HG02571 (cell line): ENCODE measurements around the gene TFPI.

Experiments
- ATAC-seq: cut with Tn5 transposase; IDR thresholded peaks from one replicate; pipeline ENCODE4 v1.9.1; 2021; ENCODE audit warnings: mild to moderate bottlenecking, moderate library complexity; ENCODE audit not compliant: unreplicated experiment

The TFPI gene

DNA sequence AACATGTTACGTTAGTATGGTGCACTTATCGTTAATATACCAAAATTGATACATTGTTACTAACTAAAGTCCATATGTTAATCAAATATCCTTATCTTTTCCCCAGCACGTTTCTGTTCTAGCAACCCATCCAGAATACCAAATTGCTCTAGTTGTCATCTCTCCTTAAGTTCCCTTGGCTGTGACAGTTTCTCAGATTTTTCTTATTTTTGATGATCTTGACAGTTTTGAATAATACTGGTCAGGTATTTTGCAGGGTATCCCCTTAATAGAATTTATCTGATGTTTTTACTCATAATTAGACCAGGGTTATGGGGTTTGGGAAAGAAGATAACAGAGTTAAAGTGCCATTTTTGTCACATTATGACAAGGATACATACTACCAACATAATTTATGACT, 47.8 kb downstream of the TFPI start:
- no peak for ATAC-seq

- no peak for ATAC-seq
These were observed 49.1 kb downstream of the TFPI start for GRCh38 chr2:187505065-187505672.

DNA sequence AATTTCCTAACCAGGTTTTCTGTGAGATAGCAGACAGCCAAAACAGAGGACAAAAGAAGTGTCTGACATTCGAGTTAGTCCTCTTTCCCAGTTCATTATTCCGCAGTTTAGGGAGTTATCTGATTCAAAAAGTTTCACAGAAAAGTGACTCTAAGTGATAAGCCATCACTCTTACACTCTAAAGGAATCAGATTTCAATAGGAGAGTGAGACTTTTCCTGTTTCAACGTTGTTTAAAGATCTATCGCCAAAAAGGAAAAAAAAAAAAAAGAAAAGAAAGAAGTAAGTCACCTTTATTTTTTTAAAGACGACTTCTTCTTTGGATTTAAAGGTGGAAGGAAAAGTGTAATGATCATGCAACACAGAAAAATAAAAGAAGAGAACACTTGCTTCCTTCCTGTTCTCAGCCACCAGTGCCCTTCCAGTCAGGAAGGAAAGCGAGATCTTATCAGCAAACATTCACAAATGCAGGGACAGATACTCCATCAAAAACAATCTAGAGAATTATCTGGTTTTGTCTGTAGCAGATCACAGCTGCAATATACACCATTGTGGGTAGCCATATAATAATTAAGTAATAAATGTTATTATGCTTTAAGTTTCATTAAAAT, 49.8 kb downstream of the TFPI start:
- ATAC-seq, result no peak

DNA sequence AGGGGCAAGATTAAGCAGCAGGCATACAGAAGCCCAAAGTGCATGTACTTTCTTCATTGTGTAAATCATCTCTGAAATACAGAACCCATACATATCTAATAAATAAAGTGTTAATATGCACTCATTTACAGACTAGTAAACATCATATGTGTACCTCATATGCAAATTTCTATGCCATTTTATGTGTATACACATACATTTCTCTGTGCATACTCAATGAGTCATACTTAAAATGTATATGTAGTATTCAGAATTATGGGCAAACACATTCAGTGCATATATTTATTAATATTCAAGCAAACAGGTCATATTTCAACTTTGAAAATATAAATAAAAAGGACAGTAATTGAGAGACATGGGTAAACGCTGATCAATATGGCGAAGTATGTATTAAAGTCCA, 50.5 kb downstream of the TFPI start:
- ATAC-seq, result no peak

DNA sequence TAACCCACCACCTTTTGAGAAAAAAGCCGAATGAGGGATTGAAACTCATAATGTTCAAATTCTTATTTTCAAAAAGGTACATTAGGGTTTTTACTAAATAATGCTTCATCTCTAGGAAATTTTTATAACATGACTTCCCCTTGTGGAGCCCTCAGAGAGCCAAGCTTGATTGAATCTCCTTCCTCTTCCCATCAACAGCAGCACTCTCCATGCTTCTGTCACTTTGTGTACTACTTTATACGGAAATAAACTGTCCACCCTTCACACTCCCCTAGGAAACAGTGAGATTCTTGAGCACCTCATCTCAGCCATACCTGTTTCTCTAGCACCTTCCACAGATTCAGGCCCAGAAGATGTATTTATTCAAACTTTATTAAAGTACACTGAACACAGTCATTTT, 51.8 kb downstream of the TFPI start:
- ATAC-seq, result no peak

DNA sequence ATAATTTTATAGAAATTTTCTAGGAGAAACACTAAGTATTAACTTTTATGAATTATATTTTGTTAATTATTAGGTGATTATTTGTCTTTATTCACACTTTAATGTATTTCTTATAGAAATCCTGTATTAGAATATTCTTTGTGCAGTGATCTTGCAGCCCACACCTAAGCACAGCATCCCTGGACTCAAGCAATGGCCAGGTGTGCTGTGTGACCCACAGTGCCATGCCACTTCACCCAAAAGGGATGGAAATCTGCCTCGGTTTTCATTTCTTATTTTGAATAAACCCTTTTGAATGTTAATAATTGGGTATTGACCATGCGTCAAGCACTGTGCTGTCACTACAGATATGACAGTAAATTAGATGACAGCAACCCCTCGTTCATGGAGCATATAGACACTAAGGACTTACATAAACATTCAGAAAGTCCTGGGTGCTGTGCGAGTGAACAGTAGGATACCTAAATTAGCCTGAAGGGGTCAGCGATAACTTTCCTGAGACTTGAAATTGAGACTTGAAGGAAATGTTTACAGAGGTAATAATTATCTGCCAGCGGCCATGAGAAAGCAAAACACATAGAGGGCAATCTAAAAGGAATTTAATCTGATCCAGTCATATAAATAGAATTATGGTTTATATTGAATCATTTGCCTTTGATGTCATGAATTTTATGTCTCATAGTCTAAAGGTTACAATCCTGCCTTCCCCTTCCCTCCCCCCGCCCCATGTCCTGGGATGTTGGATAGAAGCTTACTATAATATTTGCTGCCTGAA, 53.5 kb downstream of the TFPI start:
- ATAC-seq, result no peak

- peak; percentile 95 for ATAC-seq
These were observed 54.2 kb downstream of the TFPI start for GRCh38 chr2:187499941-187500532.

- no peak for ATAC-seq
These were observed 56.3 kb downstream of the TFPI start for GRCh38 chr2:187497858-187498463.

DNA sequence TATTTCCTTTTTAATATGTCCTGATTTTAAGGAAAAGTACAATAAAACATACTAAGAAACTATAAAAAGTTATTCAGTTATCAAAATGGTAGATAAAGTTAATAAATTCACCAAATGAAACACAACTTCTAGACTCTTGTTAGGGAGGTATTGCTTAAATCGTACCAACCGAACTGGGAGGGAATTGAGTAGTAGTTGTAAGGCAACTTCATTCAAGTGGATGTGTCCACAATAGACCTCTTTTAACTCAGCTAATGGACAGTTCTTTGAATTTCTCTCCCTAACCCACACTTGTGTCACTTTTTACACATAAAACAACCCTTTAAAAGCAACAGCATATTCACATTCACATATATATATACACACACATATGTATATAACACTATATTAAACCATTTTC, 57.1 kb downstream of the TFPI start:
- no peak for ATAC-seq

DNA sequence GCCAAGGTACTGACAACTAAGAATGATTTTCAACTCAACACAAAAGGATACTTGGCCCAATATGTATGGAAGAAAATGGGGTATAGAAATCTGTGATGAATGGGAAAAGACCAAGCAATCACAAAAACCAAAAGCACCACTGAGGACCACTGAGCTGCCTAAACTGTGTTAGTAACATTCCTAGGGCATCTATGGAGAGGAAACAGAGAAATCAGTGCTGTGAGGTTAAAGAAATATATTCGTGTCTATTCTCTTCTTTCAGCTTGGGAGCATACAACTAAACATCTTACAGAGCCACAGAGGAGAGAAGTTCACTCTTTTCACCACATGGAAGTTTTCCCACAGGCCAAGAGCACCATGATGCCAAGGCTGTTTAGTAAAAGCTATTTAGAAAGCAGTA, 58.9 kb downstream of the TFPI start:
- no peak for ATAC-seq

DNA sequence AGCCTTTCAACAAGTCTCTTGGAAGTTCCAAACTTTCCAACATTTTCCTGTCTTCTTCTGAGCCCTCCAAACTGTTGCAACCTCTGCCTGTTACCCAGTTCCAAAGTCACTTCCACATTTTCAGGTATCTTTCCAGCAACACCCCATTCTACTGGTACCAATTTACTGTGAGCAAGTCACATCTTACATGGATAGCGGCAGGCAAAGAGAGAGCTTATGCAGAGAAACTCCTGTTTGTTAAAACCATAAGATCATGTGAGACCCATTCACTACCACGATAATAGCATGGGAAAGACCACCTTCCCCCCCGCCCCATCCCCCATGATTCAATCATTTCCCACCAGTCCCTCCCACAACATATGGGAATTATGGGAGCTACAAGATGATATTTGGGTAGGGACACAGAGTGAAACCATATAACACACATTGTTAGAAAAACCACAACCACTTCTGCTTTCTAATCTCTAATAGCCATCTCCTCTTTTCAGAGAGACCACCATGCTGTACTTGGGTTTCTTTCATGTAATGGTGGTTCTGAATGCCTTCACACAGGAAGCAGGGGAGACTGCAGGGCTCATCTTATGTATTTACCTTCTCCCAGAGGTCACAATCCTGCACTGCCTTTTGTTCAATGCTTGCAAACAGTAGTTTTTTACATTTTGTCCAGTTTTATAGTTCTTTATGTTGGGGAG, 60.2 kb downstream of the TFPI start:
- ATAC-seq, result no peak

DNA sequence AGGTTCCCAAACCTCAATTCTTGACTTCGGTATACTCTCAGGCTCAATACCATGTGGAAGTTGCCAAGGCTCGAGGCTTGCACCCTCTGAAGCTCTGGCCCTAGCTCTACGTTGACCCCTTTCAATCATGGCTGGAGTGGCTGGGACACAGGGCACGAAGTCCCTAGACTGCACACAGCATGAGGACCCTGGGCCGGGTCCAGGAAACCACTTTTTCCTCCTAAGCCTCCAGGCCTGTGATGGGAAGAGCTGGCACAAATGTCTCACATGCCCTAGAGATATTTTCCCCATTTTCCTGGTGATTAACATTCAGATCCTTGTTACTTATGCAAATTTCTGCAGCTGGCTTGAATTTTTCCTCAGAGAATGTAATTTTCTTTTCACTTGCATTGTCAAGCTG, 61.1 kb downstream of the TFPI start:
- no peak for ATAC-seq

DNA sequence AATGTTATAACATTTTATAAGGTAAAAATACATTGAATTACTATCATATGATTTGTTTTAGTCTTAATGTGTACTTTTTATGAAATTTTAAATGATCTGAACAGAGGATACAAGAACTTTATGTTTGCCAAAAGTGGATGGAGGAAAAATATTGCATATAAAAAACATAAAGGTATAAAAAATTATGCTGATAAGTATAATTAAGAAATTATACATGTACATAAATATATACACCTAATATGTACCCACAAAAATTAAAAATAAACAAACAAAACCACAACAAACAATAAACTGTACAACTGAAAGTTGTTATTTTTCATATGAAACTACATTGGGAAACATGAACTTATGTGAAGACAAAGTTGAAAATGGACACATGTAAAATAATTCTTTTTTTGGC, 68.0 kb downstream of the TFPI start:
- ATAC-seq, result no peak

DNA sequence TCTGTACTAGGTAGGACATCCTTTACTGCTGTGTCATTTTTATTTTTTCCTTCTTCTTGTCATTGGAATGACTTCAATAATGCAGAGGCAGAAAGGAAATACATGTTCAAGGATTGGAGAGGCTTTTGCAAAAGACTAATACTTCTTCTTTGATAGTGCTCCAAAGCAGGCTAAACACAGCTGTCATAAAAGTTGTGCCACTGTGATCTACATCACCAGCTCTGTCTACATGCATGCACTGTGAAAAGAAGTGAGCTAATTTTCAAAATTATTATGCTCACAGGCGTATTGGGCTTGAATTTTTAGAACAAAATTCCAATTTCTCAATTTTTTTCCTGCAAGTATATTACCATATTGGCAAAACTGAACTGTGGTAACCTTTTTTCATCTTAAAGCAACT, 68.7 kb downstream of the TFPI start:
- ATAC-seq, result no peak

DNA sequence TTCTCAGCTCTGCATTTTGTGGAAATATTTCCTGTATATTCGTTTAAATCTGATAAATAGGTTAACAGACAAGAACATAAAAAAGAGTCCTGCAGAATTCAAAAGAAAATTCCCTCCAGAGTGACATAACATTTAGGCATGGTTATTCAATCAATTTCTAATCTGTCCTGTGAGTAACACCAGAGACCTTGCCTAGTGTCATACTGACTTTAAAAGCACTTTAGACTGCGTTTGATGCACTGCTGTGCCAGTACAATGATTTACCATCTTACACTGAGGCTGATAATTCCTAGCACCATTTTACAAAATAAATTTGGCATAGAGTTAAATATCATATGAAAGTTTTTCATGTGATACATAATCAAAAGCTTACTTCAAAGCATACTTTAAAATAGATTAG, 70.7 kb downstream of the TFPI start:
- ATAC-seq, result no peak

- ATAC-seq, result peak; percentile 58
These were observed 71.4 kb downstream of the TFPI start for GRCh38 chr2:187482796-187483195.

- no peak for ATAC-seq
These were observed 72.7 kb downstream of the TFPI start for GRCh38 chr2:187481543-187481942.

- ATAC-seq, result no peak
These were observed 75.5 kb downstream of the TFPI start for GRCh38 chr2:187478719-187479118.

GRCh38 chr2:187477051-187477450, 77.2 kb downstream of the TFPI start:
- no peak for ATAC-seq

DNA sequence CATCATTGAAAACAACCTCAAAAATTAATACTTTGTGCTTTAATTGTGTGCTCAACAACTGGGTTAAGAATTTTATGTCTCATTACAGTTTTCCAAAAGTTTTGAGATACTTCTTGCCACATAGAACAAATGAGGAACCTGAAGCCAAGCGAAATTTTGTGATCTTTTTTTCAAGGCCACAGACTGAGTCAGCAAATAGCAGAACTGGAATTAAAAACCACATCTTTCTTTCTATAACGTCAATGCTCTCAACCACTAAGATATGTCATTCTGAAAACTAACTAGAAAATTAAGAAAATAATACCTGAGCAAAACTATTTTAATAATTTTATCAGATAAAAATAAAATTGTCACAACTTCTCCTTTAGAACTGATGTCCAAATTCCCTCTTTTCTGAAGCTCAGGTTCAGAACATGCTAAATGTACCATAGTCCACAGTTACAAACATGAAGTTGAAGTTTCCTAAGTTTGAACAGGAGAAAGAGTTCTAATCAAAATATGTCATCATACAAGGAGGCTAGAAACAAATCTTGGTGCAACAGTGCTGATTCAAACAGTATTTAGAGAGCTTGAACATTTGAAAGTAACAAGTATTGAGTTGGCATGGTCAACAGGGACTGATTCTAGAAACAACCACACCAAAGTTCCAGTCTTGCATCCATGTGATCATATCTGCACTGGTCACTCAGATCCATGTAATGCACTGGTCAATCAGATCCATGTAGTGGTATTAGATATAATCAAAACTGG, 78.6 kb downstream of the TFPI start:
- ATAC-seq, result peak; percentile 85
